HG03159 (cell line): ENCODE measurements around the gene LIPI.
"Not testable (repeated sequence)": the region's sequence is repeated elsewhere in the genome, so short reads cannot be mapped to it uniquely, and the experiment has no call there.

Experiments
- ATAC-seq: cut with Tn5 transposase; IDR thresholded peaks from one replicate; pipeline ENCODE4 v1.9.1; 2021; ENCODE audit warnings: mild to moderate bottlenecking, moderate library complexity; ENCODE audit not compliant: unreplicated experiment

The LIPI gene

GRCh38 chr21:14075346-14076142 lies 135.2 kb downstream of the LIPI start:
- no peak for ATAC-seq

DNA sequence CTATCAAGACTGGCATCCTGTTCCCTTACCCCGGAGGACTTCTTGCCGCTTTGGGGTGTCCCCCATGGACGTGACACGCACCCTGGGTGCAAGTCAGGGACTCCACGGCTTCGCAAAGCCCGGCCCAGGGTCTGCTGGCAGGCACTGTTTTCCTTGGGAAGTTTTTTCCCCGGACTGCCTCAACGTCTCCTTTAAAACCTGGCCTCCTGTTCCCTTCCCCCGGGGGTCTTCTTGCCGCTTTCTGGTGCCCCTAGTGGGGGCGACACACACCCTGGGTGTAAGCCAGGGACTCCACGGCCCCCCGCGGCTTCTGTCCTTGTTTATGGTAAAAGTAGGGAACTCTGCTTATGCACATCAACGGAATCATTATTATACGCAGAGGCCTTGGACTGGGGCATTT lies 136.6 kb downstream of the LIPI start:
- ATAC-seq = no peak

GRCh38 chr21:14073615-14074014 lies 137.1 kb downstream of the LIPI start:
- ATAC-seq = no peak

- no peak for ATAC-seq
Observed at GRCh38 chr21:14072761-14073535, 137.8 kb downstream of the LIPI start.

DNA sequence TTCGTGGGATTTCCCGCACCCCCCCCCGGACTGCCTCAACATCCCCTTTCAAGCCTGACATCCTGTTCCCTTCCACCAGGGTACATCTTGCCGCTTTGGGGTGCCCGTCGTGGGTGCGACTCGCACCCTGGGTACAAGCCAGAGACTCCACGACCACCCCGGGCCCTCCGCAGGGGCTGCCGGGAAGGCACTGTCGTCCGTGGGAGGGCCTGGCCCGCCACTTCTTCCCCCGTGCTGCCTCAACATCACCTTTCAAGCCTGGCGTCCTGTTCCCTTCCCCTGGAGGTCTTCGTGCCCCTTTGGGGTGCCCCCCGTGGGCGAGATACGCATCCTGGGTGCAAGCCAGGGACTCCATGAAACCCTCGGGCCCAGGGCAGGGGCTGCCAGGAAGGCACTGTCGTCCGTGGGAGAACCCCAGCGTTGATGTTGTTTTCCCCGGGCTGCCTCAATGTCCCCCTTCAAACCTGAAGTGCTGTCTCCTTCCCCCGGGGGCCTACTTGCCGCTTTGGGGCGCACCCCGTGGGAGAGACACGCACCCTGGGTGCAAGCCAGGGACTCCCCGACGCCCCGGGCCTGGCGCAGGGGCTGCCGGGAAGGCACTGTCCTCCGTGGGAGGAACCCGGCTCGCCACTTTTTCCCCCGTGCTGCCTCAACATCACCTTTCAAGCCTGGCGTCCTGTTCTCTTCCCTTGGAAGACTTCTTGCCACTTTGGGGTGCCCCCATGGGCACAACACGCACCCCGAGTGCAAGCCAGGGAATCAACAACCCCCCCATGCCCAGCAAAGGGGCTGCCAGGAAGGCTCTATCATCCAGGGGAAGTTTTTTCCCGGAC lies 138.6 kb downstream of the LIPI start:
- no peak for ATAC-seq

DNA sequence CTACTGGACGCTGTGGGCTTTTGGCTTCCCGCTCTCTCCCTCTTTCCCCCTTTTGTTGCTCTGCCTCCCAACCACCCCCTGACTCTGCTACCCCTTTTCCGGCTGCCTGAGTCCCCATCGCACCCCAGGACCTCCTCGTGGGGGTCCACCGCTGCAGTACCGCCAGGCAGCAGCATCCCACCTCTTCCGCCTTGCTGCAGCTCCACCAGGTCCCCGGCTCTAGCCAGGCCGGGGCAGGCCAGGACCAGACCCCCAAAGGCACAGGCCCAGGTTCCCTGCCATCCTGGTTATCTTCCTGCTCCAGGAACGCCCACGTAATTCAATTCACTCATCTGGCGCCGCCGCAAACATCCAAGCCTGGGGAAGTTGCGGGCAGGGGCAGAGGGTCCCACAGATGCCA lies 139.8 kb downstream of the LIPI start:
- no peak for ATAC-seq

DNA sequence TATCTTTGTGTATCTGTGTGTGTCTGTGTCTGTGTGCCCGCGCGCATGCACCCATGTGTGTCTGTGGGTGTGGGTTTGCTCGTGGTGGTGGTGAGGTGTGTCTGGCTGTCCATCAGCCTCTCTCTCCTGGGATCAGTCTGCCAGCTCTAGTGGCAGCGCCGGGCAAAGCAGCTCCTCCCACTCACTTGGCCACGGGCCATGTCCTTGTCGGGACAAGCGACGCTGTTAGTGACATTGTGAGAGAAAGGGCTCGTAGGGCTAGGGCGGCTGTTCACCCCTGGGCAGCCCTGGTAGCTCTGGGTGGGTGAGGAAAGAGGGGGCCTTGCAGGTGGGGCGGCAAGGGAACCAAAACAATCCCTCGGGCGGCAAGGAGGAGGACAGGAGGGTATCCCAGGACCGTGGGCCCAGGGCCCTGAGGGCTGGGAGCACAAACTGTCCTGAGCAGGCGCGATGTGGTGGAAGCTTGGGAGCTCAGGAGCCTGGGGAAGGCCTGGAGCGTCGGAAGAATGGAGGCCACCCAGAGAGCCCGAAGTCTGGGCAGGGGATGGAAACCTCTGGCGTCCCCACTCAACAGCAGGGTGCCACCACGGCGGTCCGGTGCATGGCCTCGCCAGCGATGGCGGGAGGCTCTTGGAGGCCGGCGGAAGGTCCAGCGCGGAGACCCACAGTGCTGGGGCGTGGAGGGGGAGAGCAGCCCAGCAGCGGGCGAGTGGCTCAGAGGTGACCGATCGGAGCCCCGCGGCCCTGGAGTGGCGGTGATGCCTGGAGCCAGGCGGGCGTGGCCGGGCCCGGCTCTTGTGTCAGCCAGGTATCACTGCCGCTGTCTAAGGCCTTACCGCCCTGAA lies 140.5 kb downstream of the LIPI start:
- ATAC-seq = no peak

- ATAC-seq = no peak
Observed at GRCh38 chr21:14064296-14064645, 146.5 kb downstream of the LIPI start.

DNA sequence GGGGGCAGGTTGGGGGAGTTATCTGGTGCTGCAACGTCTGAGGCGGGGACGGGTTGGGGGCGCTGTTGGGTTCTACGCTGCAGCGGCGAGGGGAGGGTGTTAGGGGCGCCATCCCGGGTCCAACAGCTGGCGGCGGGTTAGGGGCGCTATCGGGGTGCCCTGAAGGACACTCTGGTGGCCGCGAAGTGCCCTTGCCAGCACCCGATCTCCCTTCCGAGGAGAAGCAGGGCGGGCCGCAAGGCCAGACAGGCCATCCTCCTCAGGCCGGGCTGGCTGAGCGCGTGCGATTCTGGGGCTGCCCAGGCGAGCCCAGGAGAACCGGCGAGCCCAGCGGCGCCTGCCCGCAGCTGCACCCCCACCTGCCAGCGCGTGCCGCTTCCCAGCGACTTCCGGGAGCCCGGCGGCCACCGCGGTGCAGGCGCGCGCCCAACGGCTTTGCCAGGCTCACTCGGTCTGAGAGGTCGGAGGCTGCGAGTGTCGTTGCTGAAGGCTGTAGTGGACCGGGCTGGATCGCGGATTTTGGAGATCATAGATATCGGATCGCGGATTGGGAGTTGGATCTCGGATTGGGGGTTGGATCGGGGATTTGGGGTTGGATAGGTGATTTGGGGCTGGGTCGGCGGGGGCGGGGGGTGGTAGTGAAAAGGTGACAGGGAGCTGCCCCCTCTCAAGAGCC lies 147.0 kb downstream of the LIPI start:
- not testable (repeated sequence) for ATAC-seq

DNA sequence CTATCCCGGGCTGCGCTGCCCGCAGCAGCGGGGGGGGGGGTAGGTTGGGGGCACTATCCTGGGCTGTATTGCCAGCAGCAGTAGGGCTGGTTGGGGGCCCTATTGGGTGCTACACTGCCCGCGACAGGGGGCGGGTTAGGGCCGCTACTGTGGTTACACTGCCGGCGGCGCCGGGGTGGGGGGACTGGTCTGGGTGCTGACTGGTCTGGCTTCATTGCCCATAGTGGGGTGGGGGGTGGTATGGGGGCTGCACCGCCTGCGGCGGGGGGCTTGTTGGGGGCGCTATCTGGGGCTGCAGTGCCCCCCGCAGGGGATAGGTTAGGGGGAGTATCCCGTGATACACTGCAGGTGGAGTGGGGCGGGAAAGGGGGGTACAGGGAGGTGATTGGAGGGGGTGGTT lies 148.1 kb downstream of the LIPI start:
- ATAC-seq = not testable (repeated sequence)

GRCh38 chr21:14061820-14062219 lies 148.9 kb downstream of the LIPI start:
- ATAC-seq = not testable (repeated sequence)

- not testable (repeated sequence) for ATAC-seq
Observed at GRCh38 chr21:14058995-14059627, 151.6 kb downstream of the LIPI start.
